ENCODE results near the gene HBP1.
"Not testable (repeated sequence)": the region's sequence is repeated elsewhere in the genome, so short reads cannot be mapped to it uniquely, and the experiment has no call there.

The HBP1 gene

GRCh38 chr7:107186240-107186639 lies 17.4 kb downstream of the HBP1 start:
- no peak for DNase-seq (ENCODE audit: low read depth)

GRCh38 chr7:107187774-107188173 lies 19.0 kb downstream of the HBP1 start:
- no peak for DNase-seq (ENCODE audit: low read depth)

- DNase-seq (ENCODE audit: low read depth) = no peak
Measured at GRCh38 chr7:107190090-107190489, 21.3 kb downstream of the HBP1 start.

GRCh38 chr7:107194052-107194451 lies 25.2 kb downstream of the HBP1 start:
- no peak for DNase-seq (ENCODE audit: low read depth)

- no peak for DNase-seq (ENCODE audit: low read depth)
Measured at GRCh38 chr7:107196834-107197610, 28.2 kb downstream of the HBP1 start.

- no peak for DNase-seq (ENCODE audit: low read depth)
Measured at GRCh38 chr7:107201795-107202450, 33.1 kb downstream of the HBP1 start.

- DNase-seq (ENCODE audit: low read depth) = no peak
Measured at GRCh38 chr7:107203607-107204006, 34.8 kb downstream of the HBP1 start.

- no peak for DNase-seq (ENCODE audit: low read depth)
Measured at GRCh38 chr7:107206136-107206535, 37.3 kb downstream of the HBP1 start.

- no peak for DNase-seq (ENCODE audit: low read depth)
Measured at GRCh38 chr7:107206706-107207105, 37.9 kb downstream of the HBP1 start.

GRCh38 chr7:107207459-107207858 lies 38.7 kb downstream of the HBP1 start:
- DNase-seq (ENCODE audit: low read depth) = no peak

GRCh38 chr7:107208024-107208521 lies 39.3 kb downstream of the HBP1 start:
- DNase-seq (ENCODE audit: low read depth) = no peak

- DNase-seq (ENCODE audit: low read depth) = no peak
Measured at GRCh38 chr7:107208563-107208962, 39.8 kb downstream of the HBP1 start.

GRCh38 chr7:107209565-107209964 lies 40.8 kb downstream of the HBP1 start:
- DNase-seq (ENCODE audit: low read depth) = no peak

- no peak for DNase-seq (ENCODE audit: low read depth)
Measured at GRCh38 chr7:107210400-107210799, 41.6 kb downstream of the HBP1 start.

GRCh38 chr7:107212725-107213124 lies 43.9 kb downstream of the HBP1 start:
- no peak for DNase-seq (ENCODE audit: low read depth)

GRCh38 chr7:107213193-107213788 lies 44.5 kb downstream of the HBP1 start:
- no peak for DNase-seq (ENCODE audit: low read depth)

- no peak for DNase-seq (ENCODE audit: low read depth)
Measured at GRCh38 chr7:107213945-107214344, 45.1 kb downstream of the HBP1 start.

- no peak for DNase-seq (ENCODE audit: low read depth)
Measured at GRCh38 chr7:107219563-107220244, 50.9 kb downstream of the HBP1 start.

GRCh38 chr7:107220356-107220755 lies 51.6 kb downstream of the HBP1 start:
- DNase-seq (ENCODE audit: low read depth) = no peak

GRCh38 chr7:107220806-107221205 lies 52.0 kb downstream of the HBP1 start:
- DNase-seq (ENCODE audit: low read depth) = not testable (repeated sequence)

- no peak for DNase-seq (ENCODE audit: low read depth)
Measured at GRCh38 chr7:107224374-107225223, 55.8 kb downstream of the HBP1 start.

- DNase-seq (ENCODE audit: low read depth) = no peak
Measured at GRCh38 chr7:107228291-107228690, 59.5 kb downstream of the HBP1 start.
